GM21526 (cell line): ENCODE measurements around the gene CSMD2.
A peak's percentile ranks its signal among the peaks of the same experiment; 100 is the strongest.

ENCODE experiments used
- ATAC-seq: cut with Tn5 transposase; IDR thresholded peaks from one replicate; pipeline ENCODE4 v1.9.1; 2021; ENCODE audit warnings: moderate library complexity; ENCODE audit not compliant: unreplicated experiment, low FRiP score

The CSMD2 gene

DNA sequence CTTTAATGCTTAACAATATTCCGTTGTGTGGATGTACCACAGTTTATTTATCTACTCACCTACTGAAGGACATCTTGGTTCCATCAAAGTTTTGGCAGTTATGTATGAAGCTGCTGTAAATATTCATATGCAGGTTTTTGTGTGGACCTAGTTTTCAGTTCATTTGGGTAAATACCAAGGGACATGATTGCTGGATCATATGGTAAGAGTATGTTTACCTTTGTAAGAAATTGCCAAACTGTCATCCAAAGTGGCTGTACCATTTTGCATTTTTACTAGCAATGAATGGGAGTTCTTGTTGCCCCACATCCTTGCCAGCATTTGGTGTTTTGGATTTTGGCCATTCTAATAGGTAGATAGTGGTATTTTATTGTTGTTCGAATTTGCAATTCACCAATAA, 682.6 kb downstream of the CSMD2 start:
- no peak for ATAC-seq

DNA sequence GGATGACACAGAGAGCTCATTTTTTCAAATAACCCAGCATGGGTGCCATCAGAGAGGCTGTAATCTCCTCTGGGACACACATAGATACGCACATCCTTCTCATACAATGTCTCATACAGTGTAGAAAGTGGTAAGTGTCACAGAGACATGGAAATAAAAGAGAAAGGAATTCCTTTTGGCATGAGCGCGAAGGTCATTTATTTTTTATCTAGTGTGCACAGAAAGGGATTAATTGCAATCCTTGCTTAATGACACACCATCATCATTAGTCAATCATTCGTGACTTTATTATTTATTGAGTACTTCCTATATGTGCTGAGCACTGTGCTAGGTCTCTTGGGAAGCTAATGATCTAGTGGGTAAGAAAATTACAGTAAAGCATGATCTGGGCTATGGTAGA, 687.6 kb downstream of the CSMD2 start:
- ATAC-seq: no peak

DNA sequence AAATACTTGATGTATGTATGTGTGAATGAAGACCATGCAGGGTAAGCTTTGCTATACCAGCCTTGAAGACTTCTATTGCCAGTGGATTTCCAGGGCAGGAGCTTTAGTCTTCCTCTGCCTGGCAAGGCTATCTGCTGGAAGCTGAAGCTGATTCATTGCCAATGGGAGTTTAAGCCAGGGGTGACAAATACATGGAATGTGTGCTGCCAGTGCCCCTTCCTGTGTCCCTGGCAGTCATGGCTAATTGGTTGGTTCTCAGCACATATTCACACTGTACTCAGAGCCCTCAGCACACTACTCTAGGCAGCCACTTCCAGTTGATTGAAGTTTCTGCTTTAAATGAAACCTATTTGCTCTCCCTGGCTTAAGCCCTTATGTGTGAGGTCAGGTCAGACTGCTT, 691.1 kb downstream of the CSMD2 start:
- ATAC-seq: no peak

DNA sequence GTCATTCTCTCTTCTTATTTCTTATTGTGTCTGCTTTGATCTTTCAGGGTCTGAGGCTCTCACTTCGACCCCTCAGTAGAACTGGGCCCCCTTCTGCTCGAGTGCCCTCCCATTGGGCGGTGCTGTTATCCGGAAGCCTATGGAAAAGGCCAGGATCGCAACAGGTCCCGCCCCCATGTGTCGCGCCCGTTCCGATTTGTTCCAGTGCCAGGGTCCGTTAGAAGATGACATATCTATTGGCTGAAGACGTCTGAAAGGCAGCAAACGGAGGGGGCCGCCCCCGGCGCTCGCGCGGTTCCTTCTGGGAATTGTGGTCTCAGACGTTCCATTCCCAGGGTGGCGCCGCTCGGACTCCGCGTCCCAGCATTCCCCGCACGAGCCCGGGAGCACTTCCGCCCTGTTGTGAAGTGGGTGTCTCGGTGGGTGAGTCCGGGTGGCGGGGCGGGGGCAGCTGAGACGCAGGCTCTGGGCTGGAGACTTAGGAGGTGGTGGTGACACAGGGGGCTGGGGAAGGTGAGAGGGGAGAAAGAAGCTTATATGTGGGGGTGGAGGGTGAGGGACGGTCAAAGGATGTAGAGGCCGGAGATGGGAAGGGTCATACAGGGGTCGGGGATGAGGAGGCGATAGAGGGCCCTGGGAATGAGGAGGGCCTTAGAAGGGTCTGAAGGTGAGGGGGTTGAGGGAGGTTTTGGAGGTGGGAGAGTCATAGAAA, 692.6 kb downstream of the CSMD2 start, which contains the start of gene ZSCAN20:
TSS of gene ZSCAN20 (plus strand) at position 377 of the 712 bp plus-strand sequence. CDS start 6,644 bp downstream, outside the sequence.
- peak; percentile 86 for ATAC-seq

DNA sequence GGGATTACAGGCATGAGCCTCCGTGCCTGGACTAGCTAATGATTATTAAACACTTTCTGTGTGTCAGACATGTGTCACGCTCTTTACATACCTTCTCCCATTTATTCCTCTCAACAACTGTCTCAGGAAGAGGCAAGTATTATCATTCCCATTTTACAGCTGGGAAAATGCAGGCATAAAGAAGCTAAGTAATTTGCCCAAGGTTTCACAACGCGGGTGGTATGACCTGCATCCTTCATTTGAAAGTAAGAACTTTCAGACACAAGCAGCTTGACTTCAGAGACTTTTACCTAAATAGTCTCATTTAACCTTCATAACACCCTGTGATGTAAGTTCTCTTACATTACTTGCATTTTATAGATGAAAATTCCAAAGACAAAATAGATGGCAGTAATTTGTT, 693.6 kb downstream of the CSMD2 start:
- ATAC-seq: no peak

DNA sequence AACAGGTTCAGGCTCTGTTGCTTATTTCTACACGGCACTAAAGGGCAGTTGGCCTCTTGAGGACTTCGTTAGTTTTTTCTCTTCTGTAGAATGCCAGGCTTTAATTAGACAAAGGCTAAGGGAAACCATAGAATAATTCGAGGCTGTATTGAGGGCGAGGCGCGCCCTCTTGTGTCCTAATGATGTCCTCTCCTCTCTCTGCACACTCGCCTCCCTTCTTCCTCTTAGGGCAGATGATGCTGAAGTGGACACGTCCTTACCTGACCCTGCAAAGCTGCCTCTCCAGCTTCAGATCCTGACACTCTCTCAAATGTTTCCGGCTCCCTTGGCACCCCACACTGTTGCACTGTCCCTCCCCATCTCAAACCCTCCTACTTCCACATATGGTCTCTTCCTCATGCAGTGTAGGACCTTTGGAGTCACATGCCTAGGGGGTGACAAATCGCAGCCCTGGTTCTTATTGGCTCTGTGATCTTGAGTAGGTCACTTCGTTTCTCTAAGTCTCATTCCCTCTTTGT, 694.5 kb downstream of the CSMD2 start:
- no peak for ATAC-seq

DNA sequence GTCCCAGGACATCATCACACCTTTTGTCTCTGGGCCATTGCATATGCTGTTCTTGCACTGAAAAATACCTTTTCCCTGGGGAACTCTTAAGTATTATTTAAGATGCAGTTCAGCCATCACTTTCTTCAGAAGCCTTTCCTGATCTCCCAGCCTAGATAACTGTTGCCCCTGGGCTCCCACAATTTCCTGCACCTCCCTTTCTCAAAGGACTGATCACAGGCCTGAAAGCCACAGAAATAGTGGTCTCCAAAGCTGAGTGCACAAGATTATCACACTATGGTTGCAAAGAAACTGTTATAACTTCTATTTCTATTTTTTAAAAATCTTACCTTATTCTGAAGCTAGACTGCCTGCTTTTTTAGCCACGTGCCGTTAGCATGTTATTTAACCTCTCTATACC, 695.3 kb downstream of the CSMD2 start:
- no peak for ATAC-seq

DNA sequence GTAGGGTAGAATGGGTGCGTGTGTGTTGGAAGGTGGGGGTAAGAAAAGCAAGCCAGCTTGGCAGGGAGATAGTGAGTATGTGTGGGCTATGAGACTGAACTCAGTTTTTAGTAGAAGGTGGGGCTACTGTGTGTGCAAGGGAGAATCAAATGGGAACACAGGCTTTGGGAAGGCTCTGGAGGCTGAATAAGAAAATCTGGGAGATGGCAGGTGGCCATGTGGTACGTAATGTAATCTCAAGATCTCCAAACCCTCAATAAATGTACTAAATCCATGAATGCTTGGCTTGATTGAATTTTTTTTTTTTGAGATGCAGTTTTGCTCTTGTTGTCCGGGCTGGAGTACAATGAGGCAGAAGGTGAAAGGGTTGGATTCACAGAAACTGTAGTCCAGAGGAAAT, 696.1 kb downstream of the CSMD2 start:
- no peak for ATAC-seq

DNA sequence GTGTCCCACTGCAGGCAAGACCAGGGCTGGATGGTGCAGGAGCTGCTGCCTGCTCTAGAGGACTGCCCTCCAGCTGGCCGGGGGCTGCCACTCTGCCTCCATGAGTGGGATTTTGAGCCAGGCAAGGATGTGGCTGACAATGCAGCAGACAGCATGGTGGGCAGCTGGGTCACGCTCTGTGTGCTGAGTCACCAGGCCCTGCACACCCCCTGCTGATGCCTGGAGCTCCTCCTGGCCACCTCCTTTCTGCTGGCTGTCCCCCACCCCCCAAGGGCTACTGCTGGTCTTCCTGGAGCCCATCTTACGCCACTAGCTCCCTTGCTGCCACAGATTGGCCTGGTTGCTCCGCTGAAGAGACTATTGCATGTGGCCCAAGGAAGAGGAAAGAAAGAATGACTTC, 696.5 kb downstream of the CSMD2 start:
- ATAC-seq: no peak

DNA sequence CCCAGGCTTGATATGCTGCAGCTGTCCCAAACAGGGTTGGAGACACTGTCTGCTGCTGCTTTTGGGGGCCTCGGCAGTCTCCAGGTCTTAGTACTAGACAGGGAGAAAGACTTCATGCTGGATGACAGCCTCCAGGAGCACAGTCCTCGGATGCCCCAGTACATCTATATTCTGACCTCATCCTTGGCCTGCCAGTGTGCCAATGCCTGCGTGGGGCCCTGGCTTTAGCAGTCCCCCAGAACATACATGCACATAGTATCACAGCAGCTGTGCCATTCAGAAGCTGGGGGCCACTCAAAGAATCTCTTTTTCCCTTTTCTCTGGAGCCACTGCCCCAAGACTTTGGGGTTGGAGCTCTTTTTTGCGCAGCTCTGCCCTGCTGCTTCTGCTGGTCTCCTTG, 697.0 kb downstream of the CSMD2 start:
- ATAC-seq: no peak

DNA sequence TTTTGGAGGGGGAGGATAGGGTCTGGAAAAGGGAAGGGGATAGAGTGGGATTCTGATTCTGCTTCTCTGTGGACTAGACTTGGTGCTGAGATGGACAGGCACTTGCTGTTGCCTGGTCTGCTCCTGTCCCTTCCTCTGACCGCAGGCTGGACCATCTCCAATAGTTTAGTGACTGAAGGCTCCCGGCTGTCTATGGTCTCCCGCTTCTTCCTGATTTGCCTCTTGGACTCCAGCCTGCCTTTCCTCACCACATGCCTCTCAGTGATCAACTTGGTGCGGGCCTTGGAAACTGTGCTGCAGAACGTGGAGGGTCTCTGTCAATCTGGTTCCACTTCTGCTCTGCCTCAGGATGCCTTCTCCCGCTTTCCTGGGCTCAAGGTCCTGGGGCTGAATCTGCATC, 698.9 kb downstream of the CSMD2 start:
- no peak for ATAC-seq

DNA sequence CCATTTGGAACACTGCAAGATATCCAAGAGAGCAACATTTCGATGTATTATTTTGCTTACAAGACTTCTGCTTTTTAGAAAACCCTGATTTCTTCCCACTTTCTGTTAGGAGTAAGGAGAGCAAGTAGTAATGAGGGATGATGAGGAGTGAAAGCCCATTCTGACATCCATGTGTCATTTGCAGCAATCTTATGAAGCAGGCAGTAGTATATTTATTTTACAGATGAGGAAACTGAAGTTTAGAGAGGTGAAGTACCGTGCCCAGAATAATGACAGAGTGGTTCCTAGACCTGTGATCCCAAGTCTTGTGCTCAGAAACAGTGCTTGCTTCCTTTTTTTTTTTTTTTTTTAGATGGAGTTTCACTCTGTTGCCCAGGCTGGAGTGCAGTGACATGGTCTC, 699.7 kb downstream of the CSMD2 start:
- no peak for ATAC-seq

DNA sequence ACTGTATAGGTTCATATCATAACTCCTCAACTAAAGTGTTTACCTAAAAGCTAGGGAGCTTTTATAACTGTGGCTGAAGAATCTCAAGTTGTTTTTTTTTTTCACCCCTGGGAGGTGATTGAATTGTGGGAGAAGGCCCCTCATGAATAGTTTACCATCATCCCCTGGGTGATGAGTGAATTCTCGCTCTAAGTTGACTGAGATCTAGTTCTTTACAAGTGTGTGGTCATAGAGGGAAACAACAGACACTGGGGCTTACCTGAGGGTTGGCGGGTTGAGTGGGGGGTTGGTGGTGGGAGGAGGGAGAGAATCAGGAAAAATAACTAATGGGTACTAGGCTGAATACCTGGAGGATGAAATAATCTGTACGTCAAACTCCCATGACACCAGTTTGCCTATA, 700.5 kb downstream of the CSMD2 start:
- ATAC-seq: no peak
